ENCODE data around the gene BCAR3.

The BCAR3 gene

GRCh38 chr1:93532780-93533378 is 148.8 kb downstream of the BCAR3 start:
- DNase-seq = no peak

- DNase-seq = no peak
Measured at GRCh38 chr1:93531193-93531592, 150.4 kb downstream of the BCAR3 start.

- DNase-seq = no peak
Measured at GRCh38 chr1:93528412-93528811, 153.2 kb downstream of the BCAR3 start.

GRCh38 chr1:93526431-93526830 is 155.2 kb downstream of the BCAR3 start:
- no peak for DNase-seq

- no peak for DNase-seq
Measured at GRCh38 chr1:93525431-93525830, 156.2 kb downstream of the BCAR3 start.

- DNase-seq = no peak
Measured at GRCh38 chr1:93522721-93523120, 158.9 kb downstream of the BCAR3 start.

GRCh38 chr1:93521618-93522017 is 160.0 kb downstream of the BCAR3 start:
- DNase-seq = no peak

DNA sequence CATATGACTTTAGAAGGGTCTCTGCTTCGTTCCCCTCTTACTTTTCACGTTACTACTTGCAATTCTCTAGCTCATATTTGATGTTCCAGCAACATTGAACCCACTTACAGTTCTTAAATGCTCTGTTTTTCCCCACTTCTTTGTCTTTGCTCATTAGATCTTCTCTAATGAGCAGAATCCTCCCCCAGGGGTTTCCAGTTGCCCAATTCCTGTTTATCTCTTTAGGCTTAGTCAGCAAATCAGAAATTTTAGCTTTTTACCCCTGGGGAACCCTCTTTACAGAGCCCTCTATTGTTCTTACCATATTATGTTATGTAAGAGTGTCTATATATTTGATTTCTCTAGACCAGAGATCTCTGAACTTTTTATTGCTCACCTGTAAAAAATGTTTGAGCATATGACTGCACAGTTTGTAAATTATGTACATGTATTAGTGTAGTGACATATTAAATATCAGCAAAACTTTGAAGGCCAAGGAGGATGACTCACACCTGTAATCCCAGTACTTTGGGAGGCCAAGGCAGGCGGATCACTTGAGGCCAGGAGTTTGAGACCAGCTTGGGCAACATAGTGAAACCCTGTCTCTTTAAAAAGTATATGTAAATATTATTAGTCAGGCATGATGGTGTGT is 162.3 kb downstream of the BCAR3 start:
- DNase-seq = no peak

- DNase-seq = no peak
Measured at GRCh38 chr1:93518516-93518915, 163.1 kb downstream of the BCAR3 start.

GRCh38 chr1:93516164-93516563 is 165.5 kb downstream of the BCAR3 start:
- no peak for DNase-seq
